NB4 (cell line): ENCODE data around the gene MAST4.

Experiments used
- CTCF ChIP-seq: IDR thresholded peaks from one replicate; pipeline ENCODE4 v1.5.1; 2012; ENCODE audit warnings: low read depth, low read length
- POLR2A ChIP-seq: IDR thresholded peaks from 2 replicates; pipeline ENCODE4 v1.6.1; 2011; ENCODE audit warnings: mild to moderate bottlenecking; ENCODE audit not compliant: insufficient read length; ENCODE audit errors: extremely low read depth
- TF ChIP-seq, protein P1 (sequence below): IDR thresholded peaks from 2 replicates; pipeline ENCODE4 v1.6.1; 2011; ENCODE audit warnings: low read depth, low read length

GRCh38 chr5:67129768-67130167 is 533.6 kb downstream of the MAST4 start:
- TF ChIP-seq CTCF (no peak), POLR2A (no peak)
- TF ChIP-seq, protein P1, sequence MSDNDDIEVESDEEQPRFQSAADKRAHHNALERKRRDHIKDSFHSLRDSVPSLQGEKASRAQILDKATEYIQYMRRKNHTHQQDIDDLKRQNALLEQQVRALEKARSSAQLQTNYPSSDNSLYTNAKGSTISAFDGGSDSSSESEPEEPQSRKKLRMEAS = no peak
